IPS-20b (cell line): ENCODE data around the gene PLCL1.

Experiments
- H3K27ac ChIP-seq: one replicate; pipeline ENCODE4 v1.5.1; 2013; ENCODE audit warnings: low read length
- H3K27me3 ChIP-seq: 2 replicates; pipeline ENCODE4 v1.6.1; 2013; ENCODE audit warnings: mild to moderate bottlenecking, low read length, inconsistent platforms; ENCODE audit not compliant: insufficient read depth
- H3K36me3 ChIP-seq: 2 replicates; pipeline ENCODE4 v1.6.1; 2013; ENCODE audit warnings: low read depth, mild to moderate bottlenecking, inconsistent platforms, low read length, moderate library complexity; ENCODE audit not compliant: insufficient read depth
- H3K4me1 ChIP-seq: 2 replicates; pipeline ENCODE4 v1.6.1; 2013; ENCODE audit warnings: mild to moderate bottlenecking, control low read depth, inconsistent platforms, low read length, moderate library complexity; ENCODE audit not compliant: insufficient read depth
- H3K4me3 ChIP-seq: 2 replicates; pipeline ENCODE4 v1.5.1; 2013; ENCODE audit warnings: mild to moderate bottlenecking, low read length, inconsistent platforms
- H3K9ac ChIP-seq: 2 replicates; pipeline ENCODE4 v1.6.1; 2013; ENCODE audit warnings: low read depth, mild to moderate bottlenecking, inconsistent platforms, low read length, moderate library complexity
- H3K9me3 ChIP-seq: 2 replicates; pipeline ENCODE4 v1.6.1; 2013; ENCODE audit warnings: mild to moderate bottlenecking, low read depth, low read length, inconsistent platforms; ENCODE audit not compliant: insufficient read depth

The PLCL1 gene

GRCh38 chr2:198056836-198057235 lies 252.4 kb downstream of the PLCL1 start:
- H3K9me3 ChIP-seq, result no peaks in the 10 kb centered on the region
- no peaks in the 10 kb centered on the region for H3K27me3 ChIP-seq
- no peaks in the 10 kb centered on the region for H3K4me1 ChIP-seq
- H3K36me3 ChIP-seq, result no peaks in the 10 kb centered on the region
- H3K4me3 ChIP-seq, result no peak overlapping the region
- no peak overlapping the region for H3K9ac ChIP-seq
- H3K27ac ChIP-seq, result no peak overlapping the region

- Histone ChIP-seq H3K36me3 (no peaks in the 10 kb centered on the region), H3K27ac (no peak overlapping the region), H3K27me3 (no peaks in the 10 kb centered on the region), H3K4me3 (no peak overlapping the region), H3K4me1 (no peaks in the 10 kb centered on the region), H3K9me3 (no peaks in the 10 kb centered on the region), H3K9ac (no peak overlapping the region)
These were observed 255.4 kb downstream of the PLCL1 start for GRCh38 chr2:198059800-198060199.

GRCh38 chr2:198060277-198060676 lies 255.9 kb downstream of the PLCL1 start:
- H3K27me3 ChIP-seq, result no peaks in the 10 kb centered on the region
- H3K9ac ChIP-seq, result no peak overlapping the region
- H3K27ac ChIP-seq, result no peak overlapping the region
- no peaks in the 10 kb centered on the region for H3K36me3 ChIP-seq
- no peaks in the 10 kb centered on the region for H3K4me1 ChIP-seq
- no peak overlapping the region for H3K4me3 ChIP-seq
- no peaks in the 10 kb centered on the region for H3K9me3 ChIP-seq

- no peak overlapping the region for H3K4me3 ChIP-seq
- no peaks in the 10 kb centered on the region for H3K36me3 ChIP-seq
- no peaks in the 10 kb centered on the region for H3K27me3 ChIP-seq
- no peaks in the 10 kb centered on the region for H3K9me3 ChIP-seq
- no peak overlapping the region for H3K27ac ChIP-seq
- H3K4me1 ChIP-seq, result no peaks in the 10 kb centered on the region
- H3K9ac ChIP-seq, result no peak overlapping the region
These were observed 258.4 kb downstream of the PLCL1 start for GRCh38 chr2:198062826-198063225.

- Histone ChIP-seq H3K27ac (no peak overlapping the region), H3K36me3 (no peaks in the 10 kb centered on the region), H3K4me1 (no peaks in the 10 kb centered on the region), H3K9me3 (no peaks in the 10 kb centered on the region), H3K4me3 (no peak overlapping the region), H3K9ac (no peak overlapping the region), H3K27me3 (no peaks in the 10 kb centered on the region)
These were observed 258.8 kb downstream of the PLCL1 start for GRCh38 chr2:198063242-198063641.

GRCh38 chr2:198065322-198065721 lies 260.9 kb downstream of the PLCL1 start:
- H3K27me3 ChIP-seq, result no peaks in the 10 kb centered on the region
- no peak overlapping the region for H3K9ac ChIP-seq
- H3K36me3 ChIP-seq, result no peaks in the 10 kb centered on the region
- H3K4me3 ChIP-seq, result no peak overlapping the region
- H3K9me3 ChIP-seq, result no peaks in the 10 kb centered on the region
- no peaks in the 10 kb centered on the region for H3K4me1 ChIP-seq
- no peak overlapping the region for H3K27ac ChIP-seq

- no peak overlapping the region for H3K9ac ChIP-seq
- H3K4me3 ChIP-seq, result no peak overlapping the region
- no peak overlapping the region for H3K27ac ChIP-seq
These were observed 262.2 kb downstream of the PLCL1 start for GRCh38 chr2:198066597-198066996.

GRCh38 chr2:198072655-198073054 lies 268.3 kb downstream of the PLCL1 start:
- Histone ChIP-seq H3K27ac (no peak overlapping the region), H3K4me1 (no peaks in the 10 kb centered on the region), H3K9me3 (no peaks in the 10 kb centered on the region), H3K4me3 (no peak overlapping the region), H3K36me3 (no peaks in the 10 kb centered on the region), H3K9ac (no peak overlapping the region), H3K27me3 (no peaks in the 10 kb centered on the region)

More at GRCh38 chr2:198066597-198066996, 262.2 kb downstream of the PLCL1 start:
- Histone ChIP-seq H3K9me3 (no peaks in the 10 kb centered on the region), H3K4me1 (no peaks in the 10 kb centered on the region), H3K36me3 (no peaks in the 10 kb centered on the region), H3K27me3 (no peaks in the 10 kb centered on the region)

GRCh38 chr2:198073253-198073652 lies 268.9 kb downstream of the PLCL1 start:
- Histone ChIP-seq H3K4me3 (no peak overlapping the region), H3K4me1 (no peaks in the 10 kb centered on the region), H3K9ac (no peak overlapping the region), H3K36me3 (no peaks in the 10 kb centered on the region), H3K27me3 (no peaks in the 10 kb centered on the region), H3K27ac (no peak overlapping the region), H3K9me3 (no peaks in the 10 kb centered on the region)

GRCh38 chr2:198077477-198077876 lies 273.1 kb downstream of the PLCL1 start:
- Histone ChIP-seq H3K9ac (no peak overlapping the region), H3K27me3 (no peaks in the 10 kb centered on the region), H3K27ac (no peak overlapping the region), H3K9me3 (no peaks in the 10 kb centered on the region), H3K4me3 (no peak overlapping the region), H3K4me1 (no peaks in the 10 kb centered on the region), H3K36me3 (no peaks in the 10 kb centered on the region)

- H3K27ac ChIP-seq, result no peak overlapping the region
These were observed 276.7 kb downstream of the PLCL1 start for GRCh38 chr2:198080879-198081765.

GRCh38 chr2:198084156-198084555 lies 279.8 kb downstream of the PLCL1 start:
- no peaks in the 10 kb centered on the region for H3K4me1 ChIP-seq

More at GRCh38 chr2:198080879-198081765, 276.7 kb downstream of the PLCL1 start:
- Histone ChIP-seq H3K9ac (no peak overlapping the region), H3K4me1 (no peaks in the 10 kb centered on the region), H3K9me3 (no peaks in the 10 kb centered on the region), H3K27me3 (no peaks in the 10 kb centered on the region), H3K4me3 (no peak overlapping the region), H3K36me3 (no peaks in the 10 kb centered on the region)

More at GRCh38 chr2:198084156-198084555, 279.8 kb downstream of the PLCL1 start:
- Histone ChIP-seq H3K27ac (no peak overlapping the region), H3K36me3 (no peaks in the 10 kb centered on the region), H3K9ac (no peak overlapping the region), H3K4me3 (no peak overlapping the region), H3K27me3 (no peaks in the 10 kb centered on the region), H3K9me3 (no peaks in the 10 kb centered on the region)
